ENCODE results near the gene FHAD1.

Gene FHAD1

DNA sequence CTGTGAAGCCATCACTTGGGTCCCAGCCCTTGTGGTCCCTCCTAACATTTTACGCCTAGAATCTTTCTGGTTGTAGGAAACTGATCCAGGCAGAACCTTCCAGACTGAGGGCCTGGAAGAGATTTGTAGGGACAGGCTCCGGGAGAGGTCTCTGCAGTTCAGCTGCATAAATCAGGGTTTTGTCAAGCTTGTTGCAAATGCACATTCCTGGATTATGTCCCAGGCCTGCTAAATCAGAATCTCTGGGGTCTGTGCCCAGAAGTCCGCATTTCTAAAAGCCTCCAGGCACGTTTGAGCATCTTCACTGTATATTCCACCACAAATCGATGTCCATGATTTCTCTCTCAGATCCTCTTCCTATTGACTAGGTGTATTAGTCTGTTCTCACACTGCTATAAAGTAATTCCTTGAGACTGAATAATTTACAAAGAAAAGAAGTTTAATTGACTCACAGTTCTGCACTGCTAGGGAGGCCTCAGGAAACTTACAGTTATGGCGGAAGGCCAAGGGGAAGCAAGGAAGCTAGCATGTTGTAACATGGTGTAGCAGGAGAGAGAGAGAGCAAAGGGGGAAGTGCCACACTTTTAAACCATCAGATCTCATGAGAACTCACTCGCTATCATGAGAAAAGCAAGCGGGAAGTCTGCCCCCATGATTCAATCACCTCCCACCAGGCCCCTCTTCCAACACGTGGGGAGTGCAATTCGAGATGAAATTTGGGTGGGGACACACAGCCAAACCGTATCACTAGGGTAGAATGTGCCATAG is 1.2 kb upstream of the FHAD1 start:
- H3K4me3 ChIP-seq (ENCODE audit: low read depth, low read length), result no peak overlapping the region

DNA sequence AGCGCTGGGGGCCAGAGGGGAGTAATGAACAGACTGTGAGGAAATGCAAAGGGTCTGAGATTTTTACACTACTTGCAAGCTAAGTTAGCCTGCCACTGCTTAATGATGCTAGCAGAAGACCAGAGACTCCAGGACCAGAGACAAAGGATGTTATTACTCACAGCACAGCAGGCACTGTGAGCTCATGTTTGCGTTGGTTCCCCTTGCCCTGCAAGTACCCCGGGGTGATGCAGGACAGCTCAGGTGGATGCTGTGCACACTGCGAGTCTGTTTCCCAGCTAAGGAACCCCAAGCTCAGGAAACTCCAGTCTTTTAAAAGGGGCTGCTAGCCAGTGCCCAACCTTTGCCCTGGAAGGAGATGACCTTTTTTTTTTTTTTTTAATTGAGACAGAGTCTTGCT is 1.2 kb downstream of the FHAD1 start:
- H3K4me3 ChIP-seq (ENCODE audit: low read depth, low read length), result no peak overlapping the region

DNA sequence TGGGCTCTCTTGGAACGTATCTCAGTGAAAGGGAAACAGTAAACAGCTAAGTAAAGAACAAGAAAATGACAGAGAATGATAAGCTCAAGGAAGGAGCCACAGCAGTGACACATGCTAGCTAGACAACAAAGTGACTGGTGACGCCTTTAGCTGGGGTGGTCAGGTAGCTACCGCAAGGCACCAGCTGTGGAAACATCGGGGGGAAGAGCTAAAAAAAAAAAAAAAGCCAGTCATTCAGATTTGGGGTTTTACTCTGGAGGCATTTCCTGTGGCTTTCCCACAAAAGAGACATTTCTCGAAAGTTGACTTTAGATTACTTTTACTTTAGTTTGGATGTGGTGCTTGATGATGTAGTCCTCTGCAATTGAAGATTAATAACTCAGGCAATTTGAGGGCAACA is 2.1 kb downstream of the FHAD1 start:
- H3K4me3 ChIP-seq (ENCODE audit: low read depth, low read length), result no peak overlapping the region

DNA sequence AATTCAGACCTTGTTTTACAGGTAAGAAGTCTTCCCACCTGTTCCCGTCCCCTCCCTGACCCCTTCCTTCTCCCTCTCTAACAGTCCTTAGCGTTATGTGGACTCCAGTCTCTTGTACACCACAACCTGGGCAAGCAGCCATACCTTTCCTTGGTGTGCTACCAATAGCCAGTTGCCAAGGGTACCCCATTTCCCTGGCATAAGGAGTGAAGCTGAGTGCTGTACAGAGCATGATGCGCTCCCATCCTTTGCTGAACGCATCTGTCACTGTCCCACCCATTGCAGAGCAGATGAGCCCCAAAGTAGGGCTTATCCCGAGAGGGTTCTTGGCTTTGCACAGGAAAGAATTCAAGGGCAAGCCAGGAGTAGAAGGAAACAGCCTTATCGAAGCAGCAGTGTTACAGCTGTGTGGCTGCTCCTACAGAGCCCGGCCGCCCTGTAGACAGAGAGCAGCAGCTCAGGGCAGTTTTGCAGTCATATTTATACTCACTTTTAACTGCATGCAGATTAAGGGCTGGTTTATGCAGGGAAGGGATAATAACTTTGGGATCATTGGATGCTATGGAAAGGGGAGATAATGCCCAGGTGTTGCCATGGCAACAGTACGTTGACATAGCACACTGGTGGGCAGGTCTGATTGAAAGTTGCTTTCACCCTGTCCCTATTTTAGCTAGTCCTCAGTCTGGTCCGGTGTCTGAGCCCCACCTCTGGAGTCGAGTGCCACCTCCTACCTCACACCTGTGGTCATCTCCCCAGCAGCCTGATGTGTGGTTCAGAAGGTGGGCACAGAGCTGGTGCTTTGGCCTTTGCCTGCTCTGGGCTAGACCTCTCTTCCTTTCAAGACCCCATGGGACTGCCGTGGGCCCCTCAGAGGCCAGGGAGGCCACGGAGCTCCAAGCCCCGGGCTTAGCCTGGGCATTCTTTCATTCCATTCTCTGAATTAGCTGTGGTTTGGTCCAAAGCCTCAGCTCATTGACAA is 5.1 kb downstream of the FHAD1 start:
- H3K4me3 ChIP-seq (ENCODE audit: low read depth, low read length), result no peak overlapping the region

DNA sequence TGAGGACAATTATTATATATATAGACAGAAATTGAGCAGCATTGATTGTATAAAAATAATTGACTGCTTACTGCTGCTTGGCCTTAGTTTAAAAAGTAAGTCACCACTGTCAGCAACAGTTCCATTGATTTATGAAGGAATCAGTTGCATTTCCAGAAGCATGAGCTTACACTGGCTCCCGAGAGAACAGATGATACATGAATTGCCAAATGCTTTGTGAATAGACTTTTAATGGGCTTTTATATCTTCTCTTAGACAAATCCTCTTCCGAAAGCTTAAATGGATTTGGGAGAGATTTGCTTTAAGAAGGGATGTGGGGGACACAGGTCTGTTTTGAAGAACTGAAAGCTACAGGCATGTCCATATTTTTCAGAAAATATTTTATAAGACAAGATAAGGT is 7.5 kb downstream of the FHAD1 start:
- H3K4me3 ChIP-seq (ENCODE audit: low read depth, low read length), result no peak overlapping the region

DNA sequence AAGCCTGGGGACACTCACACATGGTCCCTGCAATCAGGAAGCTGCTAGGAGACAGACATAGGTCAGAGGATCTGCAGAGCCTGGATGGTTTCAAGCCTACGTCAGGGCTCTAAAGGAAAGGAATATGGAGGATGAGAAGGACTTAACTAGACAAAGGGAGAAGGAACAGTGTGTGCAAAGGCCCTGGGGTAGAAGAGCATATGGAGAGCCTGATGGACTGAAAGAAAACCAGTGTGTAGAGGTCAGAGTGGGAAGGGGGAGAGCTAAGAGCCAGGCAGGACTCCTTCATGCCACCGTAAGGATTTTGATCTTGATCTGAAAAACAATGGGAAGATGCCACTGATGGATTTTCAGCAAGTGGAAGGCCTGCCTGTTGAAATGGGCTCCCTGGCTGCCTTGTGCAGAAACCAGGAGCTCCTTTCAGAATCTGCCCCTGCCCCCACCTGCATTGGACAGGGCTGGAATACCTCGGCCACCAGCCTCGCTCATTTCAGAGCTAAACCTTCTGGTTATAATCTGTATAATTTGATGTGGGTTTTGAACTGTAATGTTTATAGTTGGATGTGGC is 8.6 kb downstream of the FHAD1 start:
- H3K4me3 ChIP-seq (ENCODE audit: low read depth, low read length), result no peak overlapping the region

DNA sequence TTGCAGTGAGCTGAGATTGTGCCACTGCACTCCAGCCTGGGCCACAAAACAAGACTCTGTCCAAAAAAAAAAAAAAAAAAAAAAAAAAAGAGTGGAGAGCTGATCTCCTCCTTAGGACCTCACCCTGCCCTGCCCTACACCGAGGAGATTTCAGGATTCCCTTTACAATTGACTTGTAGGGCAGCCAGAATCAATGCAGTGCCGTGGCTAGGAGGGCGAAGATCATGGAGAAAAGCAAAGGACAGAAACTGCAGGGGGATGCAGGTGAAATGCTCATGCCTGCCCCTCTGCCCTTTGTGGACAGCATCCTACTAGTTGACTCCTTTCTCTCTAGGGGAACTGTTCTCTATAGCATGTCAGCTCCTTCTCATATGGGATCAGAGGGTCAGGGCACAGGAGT is 9.6 kb downstream of the FHAD1 start:
- no peak overlapping the region for H3K4me3 ChIP-seq (ENCODE audit: low read depth, low read length)

DNA sequence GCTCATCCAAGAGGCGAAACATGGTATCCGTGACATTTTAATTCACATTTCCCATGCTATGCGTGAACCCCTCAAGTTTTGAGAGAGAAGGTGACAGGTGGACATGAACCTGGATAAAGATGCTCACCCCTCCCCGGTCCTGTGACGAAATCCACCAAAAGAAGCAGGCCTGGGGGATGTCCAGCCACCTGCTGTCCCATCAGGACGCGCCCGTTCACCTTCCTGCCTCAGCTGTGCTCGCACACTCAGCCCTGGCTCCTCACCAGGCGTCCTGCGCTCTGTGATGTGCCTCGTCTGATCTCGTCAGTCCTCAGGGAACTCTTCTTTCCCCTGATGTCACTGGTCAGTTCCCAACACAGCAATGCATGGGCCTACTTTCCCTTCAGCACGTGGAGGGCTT is 10.3 kb downstream of the FHAD1 start:
- no peak overlapping the region for H3K4me3 ChIP-seq (ENCODE audit: low read depth, low read length)

DNA sequence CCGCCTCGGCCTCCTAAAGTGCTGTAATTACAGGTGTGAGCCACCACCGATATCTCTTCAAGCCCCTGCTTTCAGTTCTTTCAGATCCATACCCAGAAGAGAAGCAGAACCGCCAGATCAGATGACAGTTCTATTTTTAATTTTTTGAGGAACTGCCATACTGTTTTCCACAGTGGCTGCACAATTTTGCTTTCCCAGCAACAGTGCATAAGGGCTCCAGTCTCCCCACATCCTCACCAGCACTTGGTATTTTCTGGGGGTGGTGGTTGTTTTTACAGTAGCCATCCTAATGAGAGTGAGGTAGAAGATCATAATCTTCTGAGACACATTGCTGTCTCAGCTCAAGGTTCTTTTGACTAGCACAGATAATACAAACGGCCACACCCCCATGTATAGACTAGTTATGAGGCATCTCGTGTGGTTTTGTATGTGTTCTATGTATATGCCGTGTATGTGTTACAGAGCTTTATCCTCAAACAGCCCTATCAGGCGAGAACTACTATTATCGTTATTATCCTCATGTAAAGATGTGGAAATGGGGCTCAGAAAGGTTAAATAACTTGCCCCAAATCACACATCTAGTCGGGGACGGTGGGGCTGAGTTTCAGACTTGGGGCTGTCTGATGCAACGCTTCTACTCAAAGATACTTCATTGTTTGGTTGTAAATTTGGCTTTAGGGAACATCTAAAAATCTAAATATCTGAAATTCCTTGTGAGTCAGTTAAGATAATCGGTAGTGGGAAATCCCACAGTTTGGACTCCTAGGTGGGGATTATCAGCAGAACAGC is 12.0 kb downstream of the FHAD1 start:
- H3K4me3 ChIP-seq (ENCODE audit: low read depth, low read length), result no peak overlapping the region

DNA sequence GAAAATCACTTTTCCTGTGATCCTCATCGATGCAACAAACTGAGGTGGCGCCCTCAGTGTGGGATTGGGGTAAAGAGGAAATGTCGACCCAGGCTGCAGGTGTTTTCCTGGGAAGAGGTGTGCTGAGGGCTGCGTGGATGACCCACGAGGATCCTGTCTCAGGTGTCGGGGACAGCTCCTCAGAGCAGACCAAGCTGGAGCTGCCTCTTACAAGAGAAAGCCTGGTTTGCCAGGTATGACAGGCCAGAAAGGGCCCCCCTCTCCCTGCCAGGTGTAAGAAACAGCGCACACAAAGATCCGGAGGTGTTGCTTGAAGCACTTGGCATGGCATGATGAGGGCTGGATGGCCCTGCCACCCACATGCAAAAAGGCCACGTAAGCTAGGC is 12.6 kb downstream of the FHAD1 start:
- no peak overlapping the region for H3K4me3 ChIP-seq (ENCODE audit: low read depth, low read length)

DNA sequence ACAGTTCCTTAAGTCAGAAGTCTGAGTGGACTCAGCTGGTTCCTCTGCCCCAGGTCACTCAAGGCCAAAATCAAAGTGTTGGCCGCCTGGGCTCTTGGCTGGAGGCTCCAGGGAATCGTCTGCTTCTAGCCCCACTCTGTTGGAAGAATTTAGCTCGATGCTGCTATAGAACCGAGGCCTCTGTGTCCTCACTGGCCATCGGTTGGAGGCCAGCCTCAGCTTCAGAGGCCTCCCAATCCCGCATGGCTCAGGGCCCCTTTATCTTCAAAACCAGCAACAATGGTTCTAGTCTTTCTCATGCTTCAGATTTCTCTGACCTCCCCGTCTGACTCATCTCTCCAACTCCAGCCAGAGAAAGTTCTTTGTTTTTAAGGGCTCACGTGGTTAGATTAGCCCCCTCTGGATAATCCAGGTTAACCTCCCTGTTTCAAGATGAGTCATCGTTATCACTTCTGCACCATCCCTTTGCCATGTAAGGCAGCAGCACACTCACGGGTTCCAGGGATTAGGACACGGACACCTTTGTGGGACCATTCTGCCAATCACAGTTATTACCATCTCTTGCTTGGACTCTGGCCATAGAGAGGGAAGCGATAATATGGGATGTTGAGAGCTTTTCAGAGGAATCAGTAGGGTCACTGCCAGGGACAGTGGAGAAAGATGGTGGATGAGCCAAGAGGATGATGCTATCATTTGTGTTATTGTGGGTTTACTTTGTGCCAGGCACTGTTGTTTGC is 13.6 kb downstream of the FHAD1 start:
- no peak overlapping the region for H3K4me3 ChIP-seq (ENCODE audit: low read depth, low read length)

DNA sequence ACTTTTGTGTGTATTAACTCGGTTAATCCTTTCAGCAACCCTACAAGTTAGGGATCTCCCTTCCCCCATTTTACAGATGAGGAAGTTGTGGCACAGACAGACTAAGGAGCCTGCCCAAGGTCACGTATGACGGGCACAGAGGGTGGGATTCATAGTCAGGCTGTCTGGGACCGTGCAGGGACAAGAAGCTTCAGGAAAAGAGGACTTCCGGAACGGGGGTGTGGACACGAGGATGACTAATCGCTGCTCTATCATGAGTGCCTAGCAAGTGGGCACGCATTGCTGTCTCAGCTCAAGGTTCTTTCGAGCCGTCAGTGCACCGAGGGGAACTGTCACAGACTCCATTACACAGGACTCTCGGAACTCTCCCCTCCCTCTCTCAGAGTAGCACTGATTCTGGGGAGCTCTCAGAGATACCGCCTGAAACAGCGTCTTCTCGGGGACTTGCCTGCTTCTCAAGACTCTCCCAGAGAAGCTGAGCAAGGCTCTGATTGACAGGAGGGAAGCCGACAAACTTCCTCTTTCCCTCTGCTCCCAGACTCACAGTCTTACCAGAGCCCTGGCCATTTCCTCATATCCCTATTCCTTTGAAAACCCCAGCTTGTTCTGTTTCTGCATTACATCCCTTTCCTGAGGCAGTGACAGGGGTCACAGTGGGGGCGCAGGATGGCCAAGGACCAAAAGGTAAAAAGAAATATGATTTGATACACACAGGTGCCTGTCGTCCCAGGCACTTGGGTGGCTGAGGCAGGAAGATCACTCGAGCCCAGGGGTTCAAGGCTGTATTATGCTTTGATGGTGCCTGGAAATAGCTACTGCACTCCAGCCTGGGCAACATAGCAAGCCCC is 14.4 kb downstream of the FHAD1 start:
- H3K4me3 ChIP-seq (ENCODE audit: low read depth, low read length), result no peak overlapping the region

DNA sequence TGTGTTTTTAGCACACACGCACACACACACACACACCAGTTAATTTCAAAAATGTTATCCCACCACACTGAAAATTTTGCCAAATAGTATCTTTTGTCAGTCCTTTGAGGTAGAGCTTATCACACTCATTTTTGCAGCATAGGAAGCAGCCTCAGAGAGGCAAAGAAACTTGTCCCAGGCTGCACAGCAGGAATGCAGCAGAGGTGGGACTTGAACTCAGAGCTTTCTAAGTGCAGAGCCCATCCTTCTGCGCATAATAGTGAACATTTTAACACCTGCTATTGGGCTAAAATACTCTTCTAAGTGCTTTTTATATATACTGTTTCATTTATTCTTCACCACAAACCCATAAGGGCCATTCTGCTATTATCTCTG is 15.0 kb downstream of the FHAD1 start:
- H3K4me3 ChIP-seq (ENCODE audit: low read depth, low read length), result no peak overlapping the region

DNA sequence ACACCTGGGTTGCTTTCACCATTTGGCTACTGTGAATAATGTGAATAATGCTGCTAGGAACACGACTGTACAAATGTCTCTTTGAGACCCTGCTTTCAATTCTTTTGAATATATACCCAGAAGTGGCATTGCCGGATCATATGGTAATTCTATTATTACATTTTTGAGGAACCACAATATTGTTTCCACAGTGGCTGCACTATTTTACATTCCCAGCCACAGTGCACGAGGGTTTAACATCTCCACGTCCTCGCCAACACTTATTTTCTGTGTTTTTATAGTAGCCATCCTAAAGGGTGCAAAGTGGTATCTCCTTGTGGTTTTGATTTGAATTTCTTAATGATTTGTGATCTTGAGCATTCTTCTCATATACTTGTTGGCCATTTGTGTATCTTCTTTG is 15.7 kb downstream of the FHAD1 start:
- H3K4me3 ChIP-seq (ENCODE audit: low read depth, low read length), result no peak overlapping the region

DNA sequence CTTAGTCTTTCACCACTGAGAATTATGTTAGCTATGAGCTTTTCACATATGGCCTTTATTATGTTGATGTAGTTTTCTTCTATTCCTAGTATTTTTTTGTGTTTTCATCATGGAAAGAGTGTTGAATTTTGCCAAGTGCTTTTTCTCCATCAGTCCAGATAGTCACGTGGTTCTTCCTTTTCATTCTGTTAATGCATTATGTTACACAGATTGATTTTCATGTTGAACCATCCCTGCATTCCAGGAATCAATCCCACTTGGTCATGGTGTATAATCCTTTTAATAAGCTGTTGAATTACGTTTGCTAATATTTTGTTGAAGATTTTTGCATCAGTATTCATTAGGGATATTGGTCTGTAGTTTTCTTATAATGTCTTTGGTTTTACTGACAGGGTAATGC is 17.7 kb downstream of the FHAD1 start:
- no peak overlapping the region for H3K4me3 ChIP-seq (ENCODE audit: low read depth, low read length)

DNA sequence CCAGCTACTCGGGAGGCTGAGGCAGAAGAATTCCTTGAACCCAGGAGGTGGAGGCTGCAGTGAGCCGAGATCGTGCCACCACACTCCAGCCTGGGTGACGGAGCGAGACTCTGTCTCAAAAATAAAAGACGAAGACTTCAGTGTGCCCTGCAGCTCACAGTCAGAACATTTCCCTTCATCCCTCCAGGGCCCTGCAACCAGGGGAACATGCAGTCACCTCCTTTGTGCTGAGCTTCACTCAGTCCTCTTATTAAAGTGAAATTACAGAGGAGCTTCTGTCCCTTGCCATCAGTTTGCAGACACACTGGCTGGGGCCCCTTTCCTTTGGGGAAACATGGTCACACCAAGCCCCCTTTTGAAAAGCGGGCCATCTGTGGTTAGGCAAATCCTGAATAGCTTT is 24.2 kb downstream of the FHAD1 start:
- H3K4me3 ChIP-seq (ENCODE audit: low read depth, low read length), result no peak overlapping the region

DNA sequence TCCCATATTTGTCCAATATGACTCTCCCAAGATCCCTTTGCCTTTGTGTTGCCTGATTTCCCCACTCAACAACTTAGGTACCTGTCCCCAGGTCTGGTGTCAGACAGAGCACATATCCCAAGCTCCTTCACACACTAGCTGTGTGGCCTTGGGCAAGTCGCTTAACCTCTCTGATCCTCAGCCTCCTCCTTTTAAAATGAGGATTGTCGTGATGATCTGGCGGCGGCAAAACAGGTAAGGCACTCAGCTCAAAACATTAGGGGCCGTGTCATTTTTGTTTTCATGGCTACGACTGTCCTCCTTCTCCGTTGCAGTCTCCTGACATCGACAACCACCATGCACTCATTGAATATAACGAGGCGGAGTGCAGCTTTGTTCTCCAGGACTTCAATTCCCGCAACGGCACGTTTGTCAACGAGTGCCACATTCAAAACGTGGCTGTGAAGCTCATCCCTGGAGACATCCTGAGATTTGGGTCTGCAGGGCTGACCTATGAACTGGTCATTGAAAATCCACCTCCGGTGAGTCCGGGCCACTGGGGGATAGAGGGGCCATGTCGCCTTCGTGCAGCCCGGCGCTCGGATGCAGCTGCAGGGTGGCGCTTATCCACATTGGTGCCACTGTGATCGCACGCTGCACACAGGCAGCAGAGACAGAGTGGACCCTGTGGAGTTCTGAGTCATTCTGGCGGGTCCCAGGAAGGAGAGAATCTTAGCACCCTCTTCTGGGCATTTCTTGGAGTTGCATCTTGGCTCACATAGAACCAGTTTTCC is 25.2 kb downstream of the FHAD1 start:
- H3K4me3 ChIP-seq (ENCODE audit: low read depth, low read length), result no peak overlapping the region

DNA sequence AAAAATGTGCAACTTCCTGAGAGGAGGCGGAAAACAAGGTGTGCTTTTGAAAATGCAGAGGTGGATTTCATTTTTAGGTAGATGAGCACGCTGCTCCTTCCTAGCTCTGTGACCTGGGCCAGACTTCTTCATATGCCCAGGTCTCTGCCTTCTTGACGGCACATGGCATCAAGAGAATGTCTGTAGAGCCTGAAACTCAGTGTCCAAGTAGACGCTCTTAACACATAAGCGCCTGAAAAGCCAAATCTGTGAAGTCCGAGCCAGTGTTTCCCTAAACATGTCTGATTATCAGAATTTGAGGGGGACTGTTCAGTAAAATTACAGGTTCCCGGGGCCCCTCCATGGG is 25.7 kb downstream of the FHAD1 start:
- no peak overlapping the region for H3K4me3 ChIP-seq (ENCODE audit: low read depth, low read length)

DNA sequence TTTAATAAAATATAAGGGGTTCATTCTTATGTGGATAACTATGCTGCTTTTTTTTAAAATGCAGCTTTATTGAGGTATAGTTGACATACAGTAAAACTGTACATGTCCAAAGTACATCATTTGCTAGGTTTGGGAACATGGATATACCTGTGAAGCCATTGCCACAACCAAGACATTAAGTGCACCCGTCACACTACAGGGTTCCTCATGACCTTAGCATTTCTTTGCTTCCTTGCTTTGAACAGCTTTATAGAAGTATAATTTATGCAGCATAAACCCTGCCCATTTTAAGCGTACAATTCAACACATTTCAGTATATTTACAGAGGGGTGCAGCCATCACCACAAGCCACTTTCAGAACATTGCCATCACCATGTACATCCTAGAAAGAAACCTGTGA is 26.3 kb downstream of the FHAD1 start:
- H3K4me3 ChIP-seq (ENCODE audit: low read depth, low read length), result no peak overlapping the region

Data from iPS-11a (cell line).